Stimulated activated effector memory CD8-positive, alpha-beta T cell treated with anti-CD3 and anti-CD28 coated beads, Interleukin-12 subunit alpha, Interleukin-12 subunit beta, amount 100 ng/mL, for 72 hours (primary cell): Measurements from ENCODE around the gene FOXE3.
A peak's percentile ranks its signal among the peaks of the same experiment; 100 is the strongest.
"Not testable (repeated sequence)": the region's sequence is repeated elsewhere in the genome, so short reads cannot be mapped to it uniquely, and the experiment has no call there.

Experiments
- ATAC-seq: fragments of 150-1000 bp; cut with Tn5 transposase; 2 replicates; pipeline ENCODE4 v1.10.0; 2021
- DNase-seq, 2 donors: peaks; one replicate each; pipeline ENCODE4 v3.0.0; 2021 to 2022; ENCODE audit warnings: low spot score in 2 of 2
- H3K27ac Mint-ChIP-seq: one replicate; pipeline ENCODE4 v1.8.0; 2022; ENCODE audit warnings: mild to moderate bottlenecking, mixed read lengths
- H3K36me3 Mint-ChIP-seq: one replicate; pipeline ENCODE4 v1.8.0; 2022; ENCODE audit warnings: mild to moderate bottlenecking, mixed read lengths
- H3K4me1 Mint-ChIP-seq: one replicate; pipeline ENCODE4 v1.8.0; 2022; ENCODE audit warnings: mixed read lengths
- H3K4me3 Mint-ChIP-seq: one replicate; pipeline ENCODE4 v1.8.0; 2022; ENCODE audit warnings: mild to moderate bottlenecking, mixed read lengths
- H3K9me3 Mint-ChIP-seq: one replicate; pipeline ENCODE4 v1.8.0; 2022; ENCODE audit warnings: mixed read lengths

The FOXE3 gene

GRCh38 chr1:47445823-47446550 lies 29.9 kb downstream of the FOXE3 start:
- DNase-seq (no peak), ATAC-seq (no peak)
- Mint-ChIP-seq H3K4me1 (peaks cover 30% of the 10 kb centered on the region), H3K36me3 (peaks cover 6% of the 10 kb centered on the region), H3K27ac (no peak overlapping the region), H3K9me3 (no peaks in the 10 kb centered on the region), H3K4me3 (peak overlapping the region; percentile 70)

GRCh38 chr1:47448462-47449222 lies 32.6 kb downstream of the FOXE3 start:
- H3K9me3 Mint-ChIP-seq = no peaks in the 10 kb centered on the region
- peaks cover 29% of the 10 kb centered on the region for H3K4me1 Mint-ChIP-seq
- ATAC-seq (no peak), DNase-seq (no peak)
- no peak overlapping the region for H3K4me3 Mint-ChIP-seq
- peaks cover 6% of the 10 kb centered on the region for H3K36me3 Mint-ChIP-seq
- no peak overlapping the region for H3K27ac Mint-ChIP-seq

DNA sequence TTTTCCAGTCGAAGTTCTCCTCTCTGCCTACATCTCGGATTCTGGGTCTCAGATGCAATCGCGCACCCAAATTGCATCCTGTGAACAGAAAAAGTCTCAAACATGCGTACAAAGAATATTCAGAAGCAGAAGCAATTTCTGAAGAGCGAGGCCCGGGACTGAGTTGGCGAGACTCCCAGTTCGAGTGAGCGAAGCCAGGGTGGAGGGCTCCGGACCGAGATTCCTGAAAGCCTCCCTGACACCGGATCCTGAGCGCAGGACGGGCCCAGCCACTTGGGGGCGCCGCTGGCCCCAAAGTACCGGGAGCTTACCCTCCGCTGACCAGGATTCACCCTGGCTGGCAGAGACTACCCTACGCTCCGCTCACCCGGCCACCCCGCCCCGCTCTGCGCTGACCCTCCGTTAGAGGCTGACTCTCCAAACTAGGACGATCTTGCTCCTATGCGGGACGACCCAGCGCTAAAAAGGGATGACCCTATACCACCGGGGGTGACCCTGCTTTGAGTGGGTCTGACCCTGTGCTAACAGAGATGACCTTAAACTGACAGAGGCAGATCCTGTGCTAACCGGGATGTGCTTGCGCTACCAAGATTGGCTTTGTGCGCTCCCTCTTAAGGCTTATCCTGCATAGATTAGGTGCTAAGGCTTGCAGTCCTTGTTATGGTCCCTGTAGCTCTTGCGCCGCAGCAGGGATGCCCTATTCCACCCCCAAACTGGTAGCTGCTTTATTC lies 33.9 kb downstream of the FOXE3 start:
- Mint-ChIP-seq H3K27ac (no peak overlapping the region), H3K36me3 (peaks cover 4% of the 10 kb centered on the region), H3K4me3 (no peak overlapping the region), H3K4me1 (peaks cover 16% of the 10 kb centered on the region), H3K9me3 (no peaks in the 10 kb centered on the region)
- no peak for DNase-seq
- ATAC-seq = no peak

DNA sequence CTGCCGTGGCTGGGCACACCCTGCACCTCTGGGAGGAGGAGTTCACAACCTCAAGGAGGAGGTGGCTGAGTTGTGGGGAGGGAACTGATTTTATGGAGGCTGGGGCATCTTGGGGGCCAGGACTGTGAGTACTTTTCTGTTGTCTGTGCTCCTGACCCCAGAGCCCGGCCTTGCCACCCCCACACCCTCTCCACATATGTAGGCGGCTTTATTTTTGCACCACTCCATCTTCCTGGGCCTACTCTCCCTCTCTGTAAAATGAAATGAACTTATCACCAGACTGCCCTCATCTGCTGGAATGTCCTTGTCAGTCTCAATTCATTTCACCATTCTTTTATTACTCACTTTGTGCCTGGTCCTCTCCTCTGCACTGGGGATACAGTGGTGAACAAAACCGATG lies 34.5 kb downstream of the FOXE3 start:
- no peaks in the 10 kb centered on the region for H3K9me3 Mint-ChIP-seq
- H3K36me3 Mint-ChIP-seq = no peaks in the 10 kb centered on the region
- no peak for DNase-seq
- no peak overlapping the region for H3K4me3 Mint-ChIP-seq
- peaks cover 10% of the 10 kb centered on the region for H3K4me1 Mint-ChIP-seq
- H3K27ac Mint-ChIP-seq = no peak overlapping the region
- ATAC-seq = no peak

DNA sequence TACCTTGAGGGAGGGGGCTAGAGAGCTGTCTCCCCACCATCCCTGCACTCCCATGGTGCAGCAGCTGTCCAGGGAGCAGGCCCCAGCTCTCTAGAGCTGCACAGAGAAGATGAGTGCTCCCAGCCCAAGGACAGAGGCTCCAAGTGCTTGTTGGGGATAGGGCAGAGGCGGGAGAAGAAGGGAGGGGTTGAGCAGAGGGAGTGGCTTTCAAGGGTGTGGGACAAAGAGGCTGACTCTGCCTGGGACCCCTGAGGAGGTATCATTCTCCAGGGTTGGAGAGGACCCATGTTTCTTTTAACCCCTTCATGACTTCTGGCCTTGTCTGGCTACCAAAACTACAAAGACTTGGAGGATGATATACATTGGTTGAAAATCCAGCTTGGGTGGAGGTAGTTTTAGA lies 36.3 kb downstream of the FOXE3 start:
- H3K4me3 Mint-ChIP-seq = no peak overlapping the region
- ATAC-seq (no peak), DNase-seq (no peak)
- peaks cover 6% of the 10 kb centered on the region for H3K4me1 Mint-ChIP-seq
- H3K27ac Mint-ChIP-seq = no peak overlapping the region
- no peaks in the 10 kb centered on the region for H3K9me3 Mint-ChIP-seq
- H3K36me3 Mint-ChIP-seq = no peaks in the 10 kb centered on the region

- not testable (repeated sequence) for H3K4me3 Mint-ChIP-seq, DNase-seq, ATAC-seq, H3K27ac Mint-ChIP-seq, H3K4me1 Mint-ChIP-seq, H3K9me3 Mint-ChIP-seq, H3K36me3 Mint-ChIP-seq
These were observed 37.8 kb downstream of the FOXE3 start for GRCh38 chr1:47453910-47454309.

GRCh38 chr1:47456250-47456649 lies 40.2 kb downstream of the FOXE3 start:
- Mint-ChIP-seq H3K9me3 (no peaks in the 10 kb centered on the region), H3K27ac (no peak overlapping the region), H3K4me1 (no peaks in the 10 kb centered on the region), H3K4me3 (no peak overlapping the region), H3K36me3 (no peaks in the 10 kb centered on the region)
- ATAC-seq (no peak), DNase-seq (no peak)

DNA sequence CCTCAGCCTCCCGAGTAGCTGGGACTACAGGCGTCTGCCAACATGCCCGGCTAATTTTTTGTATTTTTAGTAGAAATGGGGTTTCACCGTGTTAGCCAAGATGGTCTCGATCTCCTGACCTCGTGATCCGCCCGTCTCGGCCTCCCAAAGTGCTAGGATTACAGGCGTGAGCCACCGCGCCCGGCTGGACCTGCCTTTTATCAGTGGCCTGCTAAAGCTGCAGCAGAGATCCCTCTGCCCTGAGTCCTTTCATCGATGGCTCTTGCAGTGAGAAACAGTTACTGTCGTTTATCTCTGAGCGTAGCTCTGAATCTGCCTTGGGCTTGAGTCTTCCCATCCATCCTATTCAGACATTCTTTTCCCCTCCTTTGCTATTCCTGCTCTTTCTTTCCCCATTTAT lies 41.5 kb downstream of the FOXE3 start:
- not testable (repeated sequence) for H3K9me3 Mint-ChIP-seq, H3K36me3 Mint-ChIP-seq, H3K27ac Mint-ChIP-seq, DNase-seq, ATAC-seq, H3K4me3 Mint-ChIP-seq, H3K4me1 Mint-ChIP-seq

DNA sequence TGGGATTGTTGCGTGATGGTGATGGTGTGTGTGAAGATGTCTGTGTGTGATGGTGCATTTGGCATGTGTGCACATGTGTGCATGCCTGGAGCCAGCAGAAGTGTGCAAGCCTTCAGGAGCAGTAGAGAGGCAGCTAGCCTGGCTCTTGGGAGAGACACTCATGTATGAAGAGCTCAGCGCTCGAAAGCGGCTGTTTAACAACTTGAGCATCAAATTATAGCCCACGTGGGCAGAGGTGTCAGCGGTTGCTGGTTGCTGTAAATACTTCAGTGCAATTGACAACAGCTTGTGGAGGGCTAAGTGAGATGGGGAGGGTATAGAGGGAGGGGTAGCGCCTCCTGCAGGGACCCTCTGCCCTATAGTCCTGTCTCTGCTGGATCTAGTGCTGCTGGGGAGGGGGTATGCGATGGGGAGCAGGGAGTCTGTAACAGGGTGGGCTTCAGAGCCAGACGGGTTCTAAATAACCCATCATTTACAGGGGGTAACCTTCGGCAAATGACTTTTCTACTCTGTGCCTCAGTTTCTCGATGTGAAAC lies 43.2 kb downstream of the FOXE3 start:
- no peak overlapping the region for H3K4me3 Mint-ChIP-seq
- no peak for ATAC-seq
- H3K9me3 Mint-ChIP-seq = no peaks in the 10 kb centered on the region
- no peaks in the 10 kb centered on the region for H3K36me3 Mint-ChIP-seq
- DNase-seq = no peak
- no peak overlapping the region for H3K27ac Mint-ChIP-seq
- no peaks in the 10 kb centered on the region for H3K4me1 Mint-ChIP-seq

DNA sequence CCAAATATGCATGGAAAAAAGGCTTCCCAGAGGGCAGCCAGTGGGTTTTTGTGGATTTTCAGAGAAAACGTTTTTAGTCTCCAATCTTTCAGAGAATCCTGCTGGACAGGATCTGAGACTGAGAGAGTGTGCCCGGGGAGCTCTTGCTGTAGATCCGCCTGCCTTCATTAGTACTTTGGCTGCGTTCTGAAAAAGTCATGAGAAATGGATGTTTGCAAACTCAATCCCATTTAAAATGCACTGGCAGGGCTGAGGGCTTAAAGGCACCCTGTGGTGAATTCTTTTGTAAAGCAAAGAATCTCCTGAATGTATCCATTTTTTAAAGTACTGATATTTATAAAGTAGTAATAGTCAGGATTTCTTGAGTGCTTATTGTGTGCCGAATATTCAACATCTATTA lies 44.0 kb downstream of the FOXE3 start:
- ATAC-seq (no peak), DNase-seq (no peak)
- no peaks in the 10 kb centered on the region for H3K4me1 Mint-ChIP-seq
- no peak overlapping the region for H3K4me3 Mint-ChIP-seq
- no peak overlapping the region for H3K27ac Mint-ChIP-seq
- no peaks in the 10 kb centered on the region for H3K9me3 Mint-ChIP-seq
- no peaks in the 10 kb centered on the region for H3K36me3 Mint-ChIP-seq

DNA sequence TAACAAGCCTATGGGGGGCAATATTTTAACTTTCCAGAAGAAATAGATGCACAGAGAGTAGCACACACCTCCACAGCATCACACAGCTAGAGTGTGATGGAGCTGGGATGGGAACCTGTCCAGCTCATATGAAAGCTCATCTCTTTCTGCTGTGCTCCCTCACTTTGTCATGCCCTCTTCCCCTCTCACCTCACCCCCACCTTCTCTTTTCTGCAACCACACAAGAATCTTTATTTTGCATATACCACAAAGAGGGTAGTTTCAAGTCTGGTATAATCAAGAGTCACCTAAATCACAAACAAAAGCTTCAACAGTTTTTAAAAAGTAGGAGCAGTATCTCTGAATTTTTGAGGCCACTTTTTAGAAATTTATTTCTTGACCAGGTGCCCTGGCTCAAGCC lies 44.4 kb downstream of the FOXE3 start:
- H3K9me3 Mint-ChIP-seq = no peaks in the 10 kb centered on the region
- DNase-seq = no peak
- peak; percentile 43 for ATAC-seq
- H3K4me3 Mint-ChIP-seq = no peak overlapping the region
- no peaks in the 10 kb centered on the region for H3K4me1 Mint-ChIP-seq
- H3K36me3 Mint-ChIP-seq = no peaks in the 10 kb centered on the region
- H3K27ac Mint-ChIP-seq = no peak overlapping the region

GRCh38 chr1:47465605-47466004 lies 49.5 kb downstream of the FOXE3 start:
- Mint-ChIP-seq H3K4me1 (no peaks in the 10 kb centered on the region), H3K36me3 (no peaks in the 10 kb centered on the region), H3K4me3 (no peak overlapping the region), H3K27ac (no peak overlapping the region), H3K9me3 (no peaks in the 10 kb centered on the region)
- no peak for ATAC-seq
- no peak for DNase-seq
